ENCODE results near the gene GGCT. TPM values are rescaled to one million over a fixed set of nuclear protein-coding genes. Genes with fewer than 3 reads are reported as not detected.

GGCT gene
- total RNA-seq, 2 donors from 2014 or later: 46.4 to 48.9 TPM

- no peaks in the 10 kb centered on the region for H3K36me3 Mint-ChIP-seq (ENCODE audit: low read depth)
- Histone ChIP-seq H3K27me3 (ENCODE audit: control insufficient read depth, insufficient read depth, low read length, poor library complexity, severe bottlenecking) (peaks cover 50% of the 10 kb centered on the region), H3K27ac (ENCODE audit: low read depth, low read length) (no peak overlapping the region), H3K4me1 (ENCODE audit: control insufficient read depth, insufficient read depth, low read length) (peaks cover 10% of the 10 kb centered on the region), H3K9ac (ENCODE audit: extremely low read depth, low read length, poor library complexity, severe bottlenecking) (no peak overlapping the region), H3K36me3 (ENCODE audit: control insufficient read depth, insufficient read depth, low read length) (no peaks in the 10 kb centered on the region), H3K9me3 (ENCODE audit: control insufficient read depth, low read length) (no peaks in the 10 kb centered on the region), H3K4me3 (ENCODE audit: low read length) (no peak overlapping the region)
- TF ChIP-seq, protein P1, sequence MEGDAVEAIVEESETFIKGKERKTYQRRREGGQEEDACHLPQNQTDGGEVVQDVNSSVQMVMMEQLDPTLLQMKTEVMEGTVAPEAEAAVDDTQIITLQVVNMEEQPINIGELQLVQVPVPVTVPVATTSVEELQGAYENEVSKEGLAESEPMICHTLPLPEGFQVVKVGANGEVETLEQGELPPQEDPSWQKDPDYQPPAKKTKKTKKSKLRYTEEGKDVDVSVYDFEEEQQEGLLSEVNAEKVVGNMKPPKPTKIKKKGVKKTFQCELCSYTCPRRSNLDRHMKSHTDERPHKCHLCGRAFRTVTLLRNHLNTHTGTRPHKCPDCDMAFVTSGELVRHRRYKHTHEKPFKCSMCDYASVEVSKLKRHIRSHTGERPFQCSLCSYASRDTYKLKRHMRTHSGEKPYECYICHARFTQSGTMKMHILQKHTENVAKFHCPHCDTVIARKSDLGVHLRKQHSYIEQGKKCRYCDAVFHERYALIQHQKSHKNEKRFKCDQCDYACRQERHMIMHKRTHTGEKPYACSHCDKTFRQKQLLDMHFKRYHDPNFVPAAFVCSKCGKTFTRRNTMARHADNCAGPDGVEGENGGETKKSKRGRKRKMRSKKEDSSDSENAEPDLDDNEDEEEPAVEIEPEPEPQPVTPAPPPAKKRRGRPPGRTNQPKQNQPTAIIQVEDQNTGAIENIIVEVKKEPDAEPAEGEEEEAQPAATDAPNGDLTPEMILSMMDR (conservative IDR thresholded peaks at IDR 0.05): no peak
- no peaks in the 10 kb centered on the region for H3K9me3 Mint-ChIP-seq
- no peak for DNase-seq
- H3K4me3 Mint-ChIP-seq: no peak overlapping the region
- peaks cover 28% of the 10 kb centered on the region for H3K27me3 Mint-ChIP-seq (ENCODE audit: insufficient read depth)
- 94 to 100% methylated on average over 1 to 3 of the region's 3 CpGs for WGBS, 2 experiments (ENCODE audit: insufficient coverage in 1 of 2, insufficient read length in 1 of 2)
- no peak overlapping the region for H3K27ac Mint-ChIP-seq
- peaks cover 4% of the 10 kb centered on the region for H3K4me1 Mint-ChIP-seq
Measured at GRCh38 chr7:30519122-30519521, 14.5 kb upstream of the GGCT start.

- H3K9me3 ChIP-seq (ENCODE audit: control insufficient read depth, low read length): no peaks in the 10 kb centered on the region
- H3K27ac Mint-ChIP-seq: no peak overlapping the region
- no peak for DNase-seq
- no peak overlapping the region for H3K4me3 ChIP-seq (ENCODE audit: low read length)
- H3K9ac ChIP-seq (ENCODE audit: extremely low read depth, low read length, poor library complexity, severe bottlenecking): no peak overlapping the region
- H3K27me3 Mint-ChIP-seq (ENCODE audit: insufficient read depth): peaks cover 35% of the 10 kb centered on the region
- H3K27ac ChIP-seq (ENCODE audit: low read depth, low read length): no peak overlapping the region
- H3K4me1 Mint-ChIP-seq: peaks cover 4% of the 10 kb centered on the region
- H3K9me3 Mint-ChIP-seq: no peaks in the 10 kb centered on the region
- H3K36me3 Mint-ChIP-seq (ENCODE audit: low read depth): no peaks in the 10 kb centered on the region
- no peak overlapping the region for H3K4me3 Mint-ChIP-seq
- TF ChIP-seq, protein P1 (conservative IDR thresholded peaks at IDR 0.05): no peak
- no peaks in the 10 kb centered on the region for H3K4me1 ChIP-seq (ENCODE audit: control insufficient read depth, insufficient read depth, low read length)
- no peaks in the 10 kb centered on the region for H3K36me3 ChIP-seq (ENCODE audit: control insufficient read depth, insufficient read depth, low read length)
- WGBS, 2 experiments (ENCODE audit: insufficient coverage in 1 of 2, insufficient read length in 1 of 2): 88 to 100% methylated on average over 2 of the region's 2 CpGs
- H3K27me3 ChIP-seq (ENCODE audit: control insufficient read depth, insufficient read depth, low read length, poor library complexity, severe bottlenecking): peaks cover 41% of the 10 kb centered on the region
Measured at GRCh38 chr7:30515761-30516160, 11.1 kb upstream of the GGCT start.

GRCh38 chr7:30514776-30515175, 10.1 kb upstream of the GGCT start:
- peaks cover 33% of the 10 kb centered on the region for H3K27me3 Mint-ChIP-seq (ENCODE audit: insufficient read depth)
- DNase-seq: no peak
- TF ChIP-seq, protein P1 (conservative IDR thresholded peaks at IDR 0.05): no peak

More at GRCh38 chr7:30514776-30515175, 10.1 kb upstream of the GGCT start:
- no peaks in the 10 kb centered on the region for H3K4me1 ChIP-seq (ENCODE audit: control insufficient read depth, insufficient read depth, low read length)
- peaks cover 41% of the 10 kb centered on the region for H3K27me3 ChIP-seq (ENCODE audit: control insufficient read depth, insufficient read depth, low read length, poor library complexity, severe bottlenecking)
- no peaks in the 10 kb centered on the region for H3K36me3 Mint-ChIP-seq (ENCODE audit: low read depth)
- no peaks in the 10 kb centered on the region for H3K36me3 ChIP-seq (ENCODE audit: control insufficient read depth, insufficient read depth, low read length)
- H3K27ac ChIP-seq (ENCODE audit: low read depth, low read length): no peak overlapping the region
- WGBS, 2 experiments (ENCODE audit: insufficient coverage in 1 of 2, insufficient read length in 1 of 2): 92% methylated on average over 1 of the region's 1 CpG; no CpG with 5 or more reads in 1 of the 2 experiments
- H3K9me3 ChIP-seq (ENCODE audit: control insufficient read depth, low read length): peaks cover 2% of the 10 kb centered on the region
- H3K4me3 Mint-ChIP-seq: no peak overlapping the region
- peaks cover 1% of the 10 kb centered on the region for H3K9me3 Mint-ChIP-seq
- no peak overlapping the region for H3K27ac Mint-ChIP-seq
- H3K9ac ChIP-seq (ENCODE audit: extremely low read depth, low read length, poor library complexity, severe bottlenecking): no peak overlapping the region
- peaks cover 2% of the 10 kb centered on the region for H3K4me1 Mint-ChIP-seq
- H3K4me3 ChIP-seq (ENCODE audit: low read length): no peak overlapping the region

Measured in endodermal cell (in vitro differentiated cells).